HepG2 (cell line): ENCODE results near the gene TMEM120A. TPM values are rescaled to one million over a fixed set of nuclear protein-coding genes. Genes with fewer than 3 reads are reported as not detected.

Experiments used
- CBX2 ChIP-seq, 2 experiments: fragments of 200-600 bp in 1 of 2; sonication (generic); formaldehyde crosslinking in 1 of 2; IDR thresholded peaks; 2 replicates each; pipeline versions ENCODE4 v1.7.0 to v1.8.1; 2018 to 2022; ENCODE audit warnings: low read depth in 2 of 2, low read length in 1 of 2, mild to moderate bottlenecking in 1 of 2, missing genetic modification reagents in 1 of 2
- FOXK2 ChIP-seq: fragments of 450-650 bp; IDR thresholded peaks from 2 replicates; pipeline ENCODE4 v1.6.1; 2016
- HBP1 ChIP-seq: IDR thresholded peaks from 2 replicates; pipeline ENCODE4 v1.6.1; 2016; ENCODE audit warnings: low read depth, control low read depth
- ISL2 ChIP-seq: sonication (generic); formaldehyde crosslinking; IDR thresholded peaks from 2 replicates; pipeline ENCODE4 v1.5.0; 2020; ENCODE audit warnings: missing genetic modification reagents
- KAT8 ChIP-seq: IDR thresholded peaks from 2 replicates; pipeline ENCODE4 v1.6.1; 2016; ENCODE audit warnings: missing genetic modification reagents, missing compliant biosample characterization
- MLLT10 ChIP-seq: sonication (generic); formaldehyde crosslinking; IDR thresholded peaks from 2 replicates; pipeline ENCODE4 v1.4.0; 2020; ENCODE audit warnings: missing genetic modification reagents
- MZF1 ChIP-seq: sonication (generic); formaldehyde crosslinking; IDR thresholded peaks from 2 replicates; pipeline ENCODE4 v1.8.1; 2023; ENCODE audit warnings: mild to moderate bottlenecking, missing genetic modification reagents, borderline replicate concordance
- POGK ChIP-seq: sonication (generic); formaldehyde crosslinking; conservative IDR thresholded peaks from 2 replicates; pipeline ENCODE4 v1.8.0; 2022; ENCODE audit warnings: mild to moderate bottlenecking, moderate library complexity, missing genetic modification reagents
- POGZ ChIP-seq: sonication (generic); formaldehyde crosslinking; IDR thresholded peaks from 2 replicates; pipeline ENCODE4 v1.4.0; 2020; ENCODE audit warnings: mild to moderate bottlenecking, missing genetic modification reagents
- SIX1 ChIP-seq: sonication (generic); formaldehyde crosslinking; IDR thresholded peaks from 2 replicates; pipeline ENCODE4 v1.4.0; 2020; ENCODE audit warnings: missing genetic modification reagents, borderline replicate concordance
- SKI ChIP-seq: fragments of 450-650 bp; IDR thresholded peaks from one replicate; pipeline ENCODE4 v1.6.1; 2018; ENCODE audit warnings: mild to moderate bottlenecking; ENCODE audit not compliant: partially characterized antibody
- SMARCE1 ChIP-seq: fragments of 450-650 bp; IDR thresholded peaks from 2 replicates; pipeline ENCODE4 v1.6.1; 2017; ENCODE audit warnings: borderline replicate concordance
- SP2 ChIP-seq: sonication (generic); formaldehyde crosslinking; IDR thresholded peaks from 2 replicates; pipeline ENCODE4 v1.5.1; 2020; ENCODE audit warnings: mild to moderate bottlenecking, missing genetic modification reagents
- TAF1 ChIP-seq: sonication (generic); formaldehyde crosslinking; IDR thresholded peaks from 2 replicates; pipeline ENCODE4 v1.4.0; 2020; ENCODE audit warnings: missing genetic modification reagents
- UBTF ChIP-seq: sonication (generic); formaldehyde crosslinking; IDR thresholded peaks from 2 replicates; pipeline ENCODE4 v1.4.0; 2020; ENCODE audit warnings: mild to moderate bottlenecking, missing genetic modification reagents
- ZBTB14 ChIP-seq: sonication (generic); formaldehyde crosslinking; IDR thresholded peaks from 2 replicates; pipeline ENCODE4 v1.4.0; 2020; ENCODE audit warnings: missing genetic modification reagents
- ZFP36L1 ChIP-seq: sonication (generic); formaldehyde crosslinking; IDR thresholded peaks from 2 replicates; pipeline ENCODE4 v1.8.0; 2022; ENCODE audit warnings: mild to moderate bottlenecking, missing genetic modification reagents, moderate library complexity
- ZNF136 ChIP-seq: sonication (generic); formaldehyde crosslinking; IDR thresholded peaks from 2 replicates; pipeline ENCODE4 v1.8.1; 2022; ENCODE audit warnings: low read depth, mild to moderate bottlenecking, moderate library complexity, missing genetic modification reagents
- ZNF230 ChIP-seq: sonication (generic); formaldehyde crosslinking; IDR thresholded peaks from 2 replicates; pipeline ENCODE4 v1.4.0; 2020; ENCODE audit warnings: mild to moderate bottlenecking, missing genetic modification reagents
- ZNF790 ChIP-seq: sonication (generic); formaldehyde crosslinking; IDR thresholded peaks from 2 replicates; pipeline ENCODE4 v1.8.0; 2022; ENCODE audit warnings: missing genetic modification reagents, mild to moderate bottlenecking, borderline replicate concordance
- polyA plus RNA-seq, 8 experiments: library from polyadenylated mRNA; depleted of rRNA in 3 of 8; stranded (reverse) in 7 of 8; unstranded in 1 of 8; fragments of >200 nt; fragmentation: Illumina TruSeq in 4 of 8; extraction: Trizol in 4 of 8; gene quantifications; 2 replicates each; pipeline versions ENCODE4 v1.2.1 to v1.2.3, GENCODE V29; 2011 to 2016; ENCODE audit warnings: low read depth in 4 of 8, missing spikeins in 1 of 8, mixed read lengths in 1 of 8; ENCODE audit not compliant: insufficient read depth in 1 of 8
- total RNA-seq, 5 experiments: library from RNA; depleted of rRNA; stranded (reverse); fragments of >200 nt; fragmentation: Illumina TruSeq; extraction: Trizol; gene quantifications; 2 replicates each; pipeline ENCODE4 v1.2.3, GENCODE V29; 2016; ENCODE audit warnings: low read depth in 1 of 5
- TF ChIP-seq, protein P1 (sequence below): sonication (generic); formaldehyde crosslinking; IDR thresholded peaks from 2 replicates; pipeline ENCODE4 v1.4.0; 2020; ENCODE audit warnings: missing genetic modification reagents
- TF ChIP-seq, protein P2 (sequence below): sonication (generic); formaldehyde crosslinking; IDR thresholded peaks from 2 replicates; pipeline ENCODE4 v1.4.0; 2020; ENCODE audit warnings: mild to moderate bottlenecking, missing genetic modification reagents

TMEM120A gene
- total and polyA plus RNA-seq, 2 of the 13 experiments (the other 11 are each of a cell fraction or from before 2014, with no cell fraction given) = 40.3 to 102 TPM

DNA sequence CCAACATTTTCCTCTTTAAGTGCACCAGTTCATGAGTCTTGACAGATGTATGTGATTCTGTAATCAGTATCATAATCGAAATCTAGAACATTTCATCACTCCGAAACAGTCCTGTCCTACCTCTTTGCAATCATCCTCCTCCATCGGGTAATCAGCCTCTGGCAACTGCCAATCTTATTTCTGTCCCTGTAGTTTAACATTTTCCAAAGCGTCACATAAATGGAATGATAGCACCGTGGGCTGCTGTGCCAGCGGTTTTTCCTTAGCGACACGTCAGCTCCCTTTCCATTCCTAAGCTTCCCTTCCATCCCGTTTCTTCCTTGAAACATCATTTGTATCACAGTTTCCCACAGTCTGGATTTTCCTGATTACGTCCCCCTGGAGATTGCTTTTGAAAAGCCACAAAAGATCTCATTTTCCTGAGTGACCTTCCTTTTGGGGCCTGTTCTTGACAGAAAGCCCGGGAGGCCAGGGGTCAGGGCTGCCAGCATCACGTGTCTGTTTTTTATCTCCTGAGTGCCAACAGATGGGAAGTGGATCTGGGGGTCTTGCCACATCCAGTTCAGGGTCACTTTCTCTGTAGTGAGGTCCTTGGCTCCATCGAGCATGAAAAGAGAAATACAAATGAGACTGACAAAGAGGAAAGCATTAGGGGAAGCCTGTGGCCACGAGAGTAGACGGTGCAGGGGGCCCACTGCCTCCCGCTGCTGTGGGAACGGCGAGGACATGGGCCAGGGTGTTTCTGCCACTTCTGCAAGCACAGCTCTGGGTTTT, 31.6 kb downstream of the TMEM120A start (continued):
- 0 out of 2 replicates have a peak, but pooled peaks have one; percentile 40 for TF ChIP-seq UBTF (CRISPR knock-in tag)
- TF ChIP-seq, protein P1, sequence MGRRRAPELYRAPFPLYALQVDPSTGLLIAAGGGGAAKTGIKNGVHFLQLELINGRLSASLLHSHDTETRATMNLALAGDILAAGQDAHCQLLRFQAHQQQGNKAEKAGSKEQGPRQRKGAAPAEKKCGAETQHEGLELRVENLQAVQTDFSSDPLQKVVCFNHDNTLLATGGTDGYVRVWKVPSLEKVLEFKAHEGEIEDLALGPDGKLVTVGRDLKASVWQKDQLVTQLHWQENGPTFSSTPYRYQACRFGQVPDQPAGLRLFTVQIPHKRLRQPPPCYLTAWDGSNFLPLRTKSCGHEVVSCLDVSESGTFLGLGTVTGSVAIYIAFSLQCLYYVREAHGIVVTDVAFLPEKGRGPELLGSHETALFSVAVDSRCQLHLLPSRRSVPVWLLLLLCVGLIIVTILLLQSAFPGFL (CRISPR knock-in tag) = no peak
- no peak; the same call in 1 of the 2 replicates for TF ChIP-seq POGZ (CRISPR knock-in tag)
- no peak for TF ChIP-seq FOXK2
- TF ChIP-seq SKI = no peak
- TF ChIP-seq ISL2 = peak; percentile 80
- TF ChIP-seq KAT8 = no peak
- TF ChIP-seq ZFP36L1 (CRISPR knock-in tag) = no peak
- TF ChIP-seq ZNF136 (CRISPR knock-in tag) = no peak
- 0 out of 2 replicates have a peak, but pooled peaks have one; percentile 37 for TF ChIP-seq ZNF230 (CRISPR knock-in tag)
- no peak for TF ChIP-seq TAF1 (CRISPR knock-in tag)
- TF ChIP-seq MZF1 (CRISPR knock-in tag) = no peak
- no peak for TF ChIP-seq HBP1
- no peak for TF ChIP-seq SP2 (CRISPR knock-in tag)
- TF ChIP-seq, protein P2, sequence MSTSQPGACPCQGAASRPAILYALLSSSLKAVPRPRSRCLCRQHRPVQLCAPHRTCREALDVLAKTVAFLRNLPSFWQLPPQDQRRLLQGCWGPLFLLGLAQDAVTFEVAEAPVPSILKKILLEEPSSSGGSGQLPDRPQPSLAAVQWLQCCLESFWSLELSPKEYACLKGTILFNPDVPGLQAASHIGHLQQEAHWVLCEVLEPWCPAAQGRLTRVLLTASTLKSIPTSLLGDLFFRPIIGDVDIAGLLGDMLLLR (CRISPR knock-in tag) = no peak
- no peak for TF ChIP-seq SIX1 (CRISPR knock-in tag)
- no peak for TF ChIP-seq POGK (CRISPR knock-in tag)
- TF ChIP-seq ZNF790 (CRISPR knock-in tag) = no peak
- no peak for TF ChIP-seq CBX2 (IDR thresholded peaks at IDR 0.05; ENCODE audit: low read depth, low read length)
- no peak for TF ChIP-seq CBX2 (CRISPR knock-in tag; IDR thresholded peaks at IDR 0.05; ENCODE audit: low read depth)
- no peak for TF ChIP-seq MLLT10 (CRISPR knock-in tag)
- no peak for TF ChIP-seq ZBTB14
- TF ChIP-seq SMARCE1 = no peak
